NB4 (cell line): ENCODE data around the gene PCDHB13.
A peak's percentile ranks its signal among the peaks of the same experiment; 100 is the strongest.
"Not testable (repeated sequence)": the region's sequence is repeated elsewhere in the genome, so short reads cannot be mapped to it uniquely, and the experiment has no call there.

ENCODE experiments used
- DNase-seq: peaks from one replicate; pipeline ENCODE4 v3.0.0; 2010; ENCODE audit warnings: low read depth
- H3K4me3 ChIP-seq: one replicate; pipeline ENCODE4 v1.5.1; 2011; ENCODE audit warnings: mild to moderate bottlenecking, low read depth, low read length, moderate library complexity
- MYC ChIP-seq: IDR thresholded peaks from 2 replicates; pipeline ENCODE4 v1.6.1; 2011; ENCODE audit warnings: low read depth, low read length
- POLR2A ChIP-seq: IDR thresholded peaks from 2 replicates; pipeline ENCODE4 v1.6.1; 2011; ENCODE audit warnings: mild to moderate bottlenecking; ENCODE audit not compliant: insufficient read length; ENCODE audit errors: extremely low read depth
- TF ChIP-seq, protein P1 (sequence below): IDR thresholded peaks from 2 replicates; pipeline ENCODE4 v1.6.1; 2011; ENCODE audit warnings: low read depth, low read length
- TF ChIP-seq, protein P2 (sequence below): IDR thresholded peaks from one replicate; pipeline ENCODE4 v1.5.1; 2012; ENCODE audit warnings: low read depth, low read length

PCDHB13 gene

DNA sequence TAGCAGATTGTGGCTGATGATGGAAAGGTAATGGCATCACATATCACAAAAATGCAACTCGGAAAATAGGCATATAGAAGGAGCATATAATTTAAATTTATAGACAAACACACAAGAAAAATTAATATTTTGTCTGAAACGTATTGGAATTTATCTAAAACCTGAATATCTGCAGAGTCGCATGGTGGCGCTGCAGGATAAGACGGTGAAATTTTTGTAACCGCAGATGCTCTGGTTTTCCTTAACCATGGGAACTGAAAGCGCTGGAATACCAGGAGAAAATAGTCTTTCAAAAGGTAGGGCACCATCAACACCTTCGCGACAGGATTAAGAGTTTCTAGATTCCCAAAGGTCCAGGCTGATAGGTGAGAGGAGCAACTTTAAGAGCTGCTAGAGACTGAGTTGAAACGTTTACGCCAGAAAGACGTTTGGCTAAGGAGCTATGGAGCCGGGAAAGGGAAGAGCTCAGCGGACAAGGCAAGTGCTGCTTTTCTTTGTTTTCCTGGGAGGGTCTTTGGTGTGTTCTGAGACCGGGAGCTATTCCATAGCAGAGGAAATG is 20.5 kb downstream of the PCDHB13 start:
- DNase-seq = no peak
- TF ChIP-seq, protein P1, sequence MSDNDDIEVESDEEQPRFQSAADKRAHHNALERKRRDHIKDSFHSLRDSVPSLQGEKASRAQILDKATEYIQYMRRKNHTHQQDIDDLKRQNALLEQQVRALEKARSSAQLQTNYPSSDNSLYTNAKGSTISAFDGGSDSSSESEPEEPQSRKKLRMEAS = no peak
- TF ChIP-seq, protein P2, sequence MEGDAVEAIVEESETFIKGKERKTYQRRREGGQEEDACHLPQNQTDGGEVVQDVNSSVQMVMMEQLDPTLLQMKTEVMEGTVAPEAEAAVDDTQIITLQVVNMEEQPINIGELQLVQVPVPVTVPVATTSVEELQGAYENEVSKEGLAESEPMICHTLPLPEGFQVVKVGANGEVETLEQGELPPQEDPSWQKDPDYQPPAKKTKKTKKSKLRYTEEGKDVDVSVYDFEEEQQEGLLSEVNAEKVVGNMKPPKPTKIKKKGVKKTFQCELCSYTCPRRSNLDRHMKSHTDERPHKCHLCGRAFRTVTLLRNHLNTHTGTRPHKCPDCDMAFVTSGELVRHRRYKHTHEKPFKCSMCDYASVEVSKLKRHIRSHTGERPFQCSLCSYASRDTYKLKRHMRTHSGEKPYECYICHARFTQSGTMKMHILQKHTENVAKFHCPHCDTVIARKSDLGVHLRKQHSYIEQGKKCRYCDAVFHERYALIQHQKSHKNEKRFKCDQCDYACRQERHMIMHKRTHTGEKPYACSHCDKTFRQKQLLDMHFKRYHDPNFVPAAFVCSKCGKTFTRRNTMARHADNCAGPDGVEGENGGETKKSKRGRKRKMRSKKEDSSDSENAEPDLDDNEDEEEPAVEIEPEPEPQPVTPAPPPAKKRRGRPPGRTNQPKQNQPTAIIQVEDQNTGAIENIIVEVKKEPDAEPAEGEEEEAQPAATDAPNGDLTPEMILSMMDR = peak; percentile 29
- H3K4me3 ChIP-seq = no peak overlapping the region

DNA sequence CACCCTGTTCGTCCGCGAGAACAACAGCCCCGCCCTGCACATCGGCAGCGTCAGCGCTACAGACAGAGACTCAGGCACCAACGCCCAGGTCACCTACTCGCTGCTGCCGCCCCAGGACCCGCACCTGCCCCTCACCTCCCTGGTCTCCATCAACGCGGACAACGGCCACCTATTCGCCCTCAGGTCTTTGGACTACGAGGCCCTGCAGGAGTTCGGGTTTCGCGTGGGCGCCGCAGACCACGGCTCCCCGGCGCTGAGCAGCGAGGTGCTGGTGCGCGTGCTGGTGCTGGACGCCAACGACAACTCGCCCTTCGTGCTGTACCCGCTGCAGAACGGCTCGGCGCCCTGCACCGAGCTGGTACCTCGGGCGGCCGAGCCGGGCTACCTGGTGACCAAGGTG is 22.2 kb downstream of the PCDHB13 start:
- not testable (repeated sequence) for DNase-seq, H3K4me3 ChIP-seq

DNA sequence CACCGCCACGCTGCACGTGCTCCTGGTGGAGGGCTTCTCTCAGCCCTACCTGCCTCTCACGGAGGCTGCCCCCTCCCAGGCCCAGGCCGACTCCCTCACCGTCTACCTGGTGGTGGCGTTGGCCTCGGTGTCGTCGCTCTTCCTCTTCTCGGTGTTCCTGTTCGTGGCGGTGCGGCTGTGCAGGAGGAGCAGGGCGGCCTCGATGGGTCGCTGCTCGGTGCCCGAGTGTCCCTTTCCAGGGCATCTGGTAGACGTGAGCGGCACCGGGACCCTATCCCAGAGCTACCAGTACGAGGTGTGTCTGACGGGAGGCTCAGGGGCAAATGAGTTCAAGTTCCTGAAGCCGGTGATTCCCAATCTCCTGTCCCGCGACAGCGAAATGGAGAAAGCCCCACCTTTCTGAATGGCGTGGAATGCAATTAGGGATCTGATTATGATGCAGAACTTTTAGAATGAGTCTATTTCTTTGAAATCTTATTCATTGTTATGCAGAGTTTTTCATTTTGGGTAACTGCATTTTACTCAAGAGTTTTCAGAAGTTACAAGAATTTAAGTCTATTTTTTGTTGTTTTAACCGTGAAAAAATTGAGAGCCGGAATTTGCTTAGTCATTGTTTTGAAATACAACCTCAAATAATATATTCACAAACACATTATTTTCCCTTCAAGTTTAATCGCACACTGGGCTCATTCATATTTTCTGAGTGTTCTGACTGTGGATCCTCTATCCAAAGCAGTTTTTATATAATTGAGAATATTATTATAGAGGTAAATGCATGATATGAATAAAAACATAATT is 23.0 kb downstream of the PCDHB13 start:
- TF ChIP-seq, protein P2 = no peak
- no peak overlapping the region for H3K4me3 ChIP-seq
- no peak for DNase-seq

DNA sequence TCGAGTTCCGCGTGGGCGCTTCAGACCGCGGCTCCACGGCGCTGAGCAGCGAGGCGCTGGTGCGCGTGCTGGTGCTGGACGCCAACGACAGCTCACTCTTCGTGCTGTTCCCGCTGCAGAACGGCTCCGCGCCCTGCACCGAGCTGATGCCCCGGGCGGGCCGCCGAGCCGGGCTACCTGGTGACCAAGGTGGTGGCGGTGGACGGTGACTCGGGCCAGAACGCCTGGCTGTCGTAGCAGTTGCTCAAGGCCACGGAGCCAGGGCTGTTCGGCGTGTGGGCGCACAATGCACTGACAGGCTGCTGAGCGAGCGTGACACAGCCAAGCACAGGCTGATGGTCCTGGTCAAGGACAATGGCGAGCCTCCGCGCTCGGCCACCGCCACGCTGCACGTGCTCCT is 27.8 kb downstream of the PCDHB13 start:
- TF ChIP-seq, protein P2 = no peak
- TF ChIP-seq POLR2A (no peak), MYC (no peak)
- TF ChIP-seq, protein P1 = no peak
- no peak for DNase-seq
- no peak overlapping the region for H3K4me3 ChIP-seq

DNA sequence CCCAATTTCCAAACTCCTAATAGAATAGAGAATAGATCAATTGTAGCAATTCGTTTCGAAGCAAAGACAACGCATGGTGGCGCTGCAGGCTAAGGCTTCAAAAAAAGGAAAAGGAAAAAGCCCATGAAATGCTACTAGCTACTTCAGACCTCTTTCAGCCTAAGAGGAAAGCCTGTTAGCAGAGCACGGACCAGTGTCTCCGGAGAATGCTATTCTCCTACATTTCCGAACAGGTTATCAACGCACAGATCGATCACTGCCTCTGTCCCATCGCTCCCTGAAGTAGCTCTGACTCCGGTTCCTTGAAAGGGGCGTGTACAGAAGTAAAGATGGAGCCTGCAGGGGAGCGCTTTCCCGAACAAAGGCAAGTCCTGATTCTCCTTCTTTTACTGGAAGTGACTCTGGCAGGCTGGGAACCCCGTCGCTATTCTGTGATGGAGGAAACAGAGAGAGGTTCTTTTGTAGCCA is 31.6 kb downstream of the PCDHB13 start, which contains the start of gene PCDHB15:
PCDHB15 (plus strand) TSS at position 146 of the 468 bp plus-strand sequence; CDS start at position 330, 184 bp downstream.
- H3K4me3 ChIP-seq = no peak within 1 kb of the TSS
- TF ChIP-seq, protein P1 = no peak
- TF ChIP-seq, protein P2 = peak; percentile 36
- DNase-seq = peak; percentile 57

DNA sequence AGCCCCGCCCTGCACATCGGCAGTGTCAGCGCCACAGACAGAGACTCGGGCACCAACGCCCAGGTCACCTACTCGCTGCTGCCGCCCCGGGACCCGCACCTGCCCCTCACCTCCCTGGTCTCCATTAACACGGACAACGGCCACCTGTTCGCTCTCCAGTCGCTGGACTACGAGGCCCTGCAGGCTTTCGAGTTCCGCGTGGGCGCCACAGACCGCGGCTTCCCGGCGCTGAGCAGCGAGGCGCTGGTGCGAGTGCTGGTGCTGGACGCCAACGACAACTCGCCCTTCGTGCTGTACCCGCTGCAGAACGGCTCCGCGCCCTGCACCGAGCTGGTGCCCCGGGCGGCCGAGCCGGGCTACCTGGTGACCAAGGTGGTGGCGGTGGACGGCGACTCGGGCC is 33.3 kb downstream of the PCDHB13 start:
- not testable (repeated sequence) for H3K4me3 ChIP-seq, DNase-seq

DNA sequence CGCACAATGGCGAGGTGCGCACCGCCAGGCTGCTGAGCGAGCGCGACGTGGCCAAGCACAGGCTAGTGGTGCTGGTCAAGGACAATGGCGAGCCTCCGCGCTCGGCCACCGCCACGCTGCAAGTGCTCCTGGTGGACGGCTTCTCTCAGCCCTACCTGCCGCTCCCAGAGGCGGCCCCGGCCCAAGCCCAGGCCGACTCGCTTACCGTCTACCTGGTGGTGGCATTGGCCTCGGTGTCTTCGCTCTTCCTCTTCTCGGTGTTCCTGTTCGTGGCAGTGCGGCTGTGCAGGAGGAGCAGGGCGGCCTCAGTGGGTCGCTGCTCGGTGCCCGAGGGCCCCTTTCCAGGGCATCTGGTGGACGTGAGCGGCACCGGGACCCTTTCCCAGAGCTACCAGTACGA is 33.7 kb downstream of the PCDHB13 start:
- not testable (repeated sequence) for DNase-seq, H3K4me3 ChIP-seq

DNA sequence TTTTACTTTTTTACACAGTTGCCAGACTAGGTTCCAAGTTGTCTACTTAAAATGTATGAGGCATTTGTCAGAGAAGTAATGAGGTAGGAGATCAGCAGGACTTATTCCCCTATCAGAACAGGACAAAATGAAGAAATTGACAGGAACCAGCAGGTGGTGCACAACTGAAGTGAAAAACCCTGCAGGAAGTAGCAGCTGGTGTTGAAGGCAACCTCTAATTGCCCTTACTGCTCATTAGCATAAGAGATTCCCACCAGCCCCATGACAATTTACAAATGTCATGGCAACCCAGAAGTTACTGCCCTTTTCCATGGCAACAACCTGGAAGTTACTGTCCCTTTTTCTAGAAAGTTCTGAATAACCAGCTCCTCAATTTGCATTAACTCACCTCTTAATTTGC is 36.9 kb downstream of the PCDHB13 start:
- DNase-seq = peak; percentile 6
- TF ChIP-seq, protein P2 = no peak
- TF ChIP-seq, protein P1 = no peak
- TF ChIP-seq POLR2A (no peak), MYC (no peak)

More for the DNA sequence above, 36.9 kb downstream of the PCDHB13 start:
- H3K4me3 ChIP-seq = no peak overlapping the region
